GM13977 (cell line): ENCODE results near the gene EPHX1.
"Not testable (repeated sequence)": the region's sequence is repeated elsewhere in the genome, so short reads cannot be mapped to it uniquely, and the experiment has no call there.

Experiments used
- DNase-seq: peaks from one replicate; pipeline ENCODE4 v3.0.0; 2012; ENCODE audit warnings: low spot score
- CTCF ChIP-seq: IDR thresholded peaks from 2 replicates; pipeline ENCODE4 v1.5.1; 2012; ENCODE audit warnings: mild to moderate bottlenecking, control low read depth; ENCODE audit not compliant: insufficient read depth; ENCODE audit errors: extremely low read depth, missing control alignments
- in situ Hi-C: fragments of 300-500 bp; cut with MboI; formaldehyde crosslinking; loops from one replicate; pipeline ENCODE4 v1.12.0; 2022; ENCODE audit warnings: low sequenced_read_pairs, low pct_unique_long_range_greater_than_20kb, mixed read lengths, inconsistent platforms; ENCODE audit not compliant: unreplicated experiment

Gene EPHX1

GRCh38 chr1:225834417-225835329, 24.7 kb downstream of the EPHX1 start:
- DNase-seq: no peak
- in situ Hi-C loops: no loop called here
- no peak for TF ChIP-seq CTCF

- DNase-seq: no peak
- in situ Hi-C loops: no loop called here
- no peak for TF ChIP-seq CTCF
Observed at GRCh38 chr1:225835856-225836255, 25.9 kb downstream of the EPHX1 start.

- in situ Hi-C loops: not testable (repeated sequence)
Observed at GRCh38 chr1:225836296-225836695, 26.4 kb downstream of the EPHX1 start.

GRCh38 chr1:225838793-225839192, 28.9 kb downstream of the EPHX1 start:
- in situ Hi-C loops: no loop called here
- DNase-seq: no peak
- no peak for TF ChIP-seq CTCF

More at GRCh38 chr1:225836296-225836695, 26.4 kb downstream of the EPHX1 start:
- not testable (repeated sequence) for DNase-seq

GRCh38 chr1:225840223-225840610, 30.3 kb downstream of the EPHX1 start:
- TF ChIP-seq CTCF: no peak
- DNase-seq: no peak
- in situ Hi-C loops: no loop called here

GRCh38 chr1:225840713-225841112, 30.8 kb downstream of the EPHX1 start:
- no peak for TF ChIP-seq CTCF
- in situ Hi-C loops: no loop called here
- no peak for DNase-seq

GRCh38 chr1:225842074-225842473, 32.1 kb downstream of the EPHX1 start:
- in situ Hi-C loops: no loop called here
- no peak for TF ChIP-seq CTCF
- no peak for DNase-seq
